Measurements from ENCODE around the gene ADARB1.
A peak's percentile ranks its signal among the peaks of the same experiment; 100 is the strongest.

The ADARB1 gene

DNA sequence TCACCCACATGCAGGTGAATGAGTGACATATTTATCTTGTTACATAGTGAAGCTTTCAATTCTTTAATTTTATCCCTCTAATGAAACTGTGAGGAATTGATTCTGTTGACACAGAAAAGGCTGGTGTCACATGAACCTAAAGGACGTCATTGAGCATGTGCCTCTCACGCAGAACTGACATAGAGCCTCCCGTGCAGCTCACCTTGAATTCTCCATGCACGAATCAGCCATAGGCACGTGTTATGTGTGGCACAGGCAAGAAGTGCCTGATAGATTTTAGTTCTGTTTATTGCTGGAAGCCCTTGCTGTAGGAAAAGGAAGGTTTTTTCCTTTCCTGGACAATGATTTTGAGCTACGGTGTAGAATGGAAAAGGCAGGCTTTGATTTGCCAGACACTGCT lies 11.3 kb downstream of the ADARB1 start:
- DNase-seq (ENCODE audit: low read depth), result no peak
- no peak overlapping the region for H3K4me3 ChIP-seq (ENCODE audit: low read depth, low read length)
- TF ChIP-seq, protein P1, sequence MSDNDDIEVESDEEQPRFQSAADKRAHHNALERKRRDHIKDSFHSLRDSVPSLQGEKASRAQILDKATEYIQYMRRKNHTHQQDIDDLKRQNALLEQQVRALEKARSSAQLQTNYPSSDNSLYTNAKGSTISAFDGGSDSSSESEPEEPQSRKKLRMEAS (IDR thresholded peaks at IDR 0.05; ENCODE audit: low read depth, low read length), result no peak

DNA sequence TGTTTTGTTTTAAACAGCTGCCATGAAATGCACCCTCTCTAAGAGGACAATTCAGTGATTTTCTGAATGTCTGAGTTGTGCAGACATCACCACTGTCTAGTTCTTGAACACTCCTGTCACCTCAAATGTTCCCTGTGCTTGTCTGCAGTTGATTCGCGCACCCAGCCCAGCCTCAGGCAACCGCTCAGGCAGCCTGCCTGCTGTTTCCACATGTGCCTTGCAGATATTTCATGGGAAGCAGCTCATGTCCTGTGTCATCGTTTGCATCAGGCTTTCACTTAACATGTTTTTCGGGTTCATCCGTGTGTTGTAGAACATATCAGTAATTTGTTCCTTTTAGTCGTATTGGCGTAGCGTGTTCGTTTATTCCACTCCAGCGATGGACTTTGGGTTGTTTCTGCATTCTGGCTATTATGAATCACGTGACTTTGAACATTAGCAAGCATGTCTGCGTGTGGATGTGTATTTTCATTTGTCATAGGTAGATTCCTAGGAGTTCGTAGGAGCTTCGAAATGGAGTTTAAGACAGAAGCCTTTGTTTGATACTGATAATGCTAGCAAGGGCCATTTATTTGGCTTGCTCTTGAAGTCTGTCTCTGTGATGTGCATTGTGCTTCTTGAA lies 12.1 kb downstream of the ADARB1 start:
- peak; percentile 42 for DNase-seq (ENCODE audit: low read depth)
- TF ChIP-seq, protein P1 (IDR thresholded peaks at IDR 0.05; ENCODE audit: low read depth, low read length), result peak; percentile 49; the same call in 1 of the 2 replicates
- no peak for TF ChIP-seq MYC (IDR thresholded peaks at IDR 0.05; ENCODE audit: low read depth, low read length)
- H3K4me3 ChIP-seq (ENCODE audit: low read depth, low read length), result no peak overlapping the region

DNA sequence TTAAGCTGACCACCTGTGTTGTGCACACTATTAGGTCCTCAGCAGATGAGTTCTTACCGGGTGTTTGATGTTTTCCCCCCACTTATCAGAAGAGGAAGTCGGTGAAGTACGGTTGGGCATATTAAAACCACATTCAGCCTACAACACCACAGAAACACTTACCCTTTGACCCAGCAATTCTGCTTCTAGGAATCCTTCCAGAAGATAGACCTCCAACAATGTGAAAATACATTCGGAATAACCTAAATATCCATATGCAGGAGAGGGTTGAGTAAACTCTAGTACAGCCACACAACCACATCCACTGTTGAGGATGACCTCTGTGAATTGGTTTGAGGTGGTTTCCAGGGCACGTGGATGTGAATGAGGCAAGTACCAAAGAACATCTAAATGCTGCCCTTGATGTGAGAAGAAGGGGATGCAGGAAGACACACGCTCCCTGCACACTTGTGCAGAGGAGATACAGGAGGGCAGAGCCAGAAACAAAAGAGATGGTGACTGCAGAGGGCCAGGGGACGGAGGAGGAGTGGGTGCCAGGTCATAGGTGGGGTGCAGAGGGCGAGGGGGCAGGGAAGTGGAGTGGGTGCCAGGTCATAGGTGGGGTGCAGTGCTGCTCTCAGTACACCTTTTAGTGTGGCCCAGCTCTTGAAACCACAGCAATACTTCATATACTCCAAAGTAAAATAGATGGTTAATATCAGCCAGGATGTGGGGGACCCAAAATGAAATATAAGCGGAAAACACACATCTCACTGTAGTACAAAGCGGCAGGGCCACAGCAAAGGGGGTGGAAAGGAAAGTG lies 12.8 kb downstream of the ADARB1 start:
- no peak overlapping the region for H3K4me3 ChIP-seq (ENCODE audit: low read depth, low read length)
- TF ChIP-seq, protein P2, sequence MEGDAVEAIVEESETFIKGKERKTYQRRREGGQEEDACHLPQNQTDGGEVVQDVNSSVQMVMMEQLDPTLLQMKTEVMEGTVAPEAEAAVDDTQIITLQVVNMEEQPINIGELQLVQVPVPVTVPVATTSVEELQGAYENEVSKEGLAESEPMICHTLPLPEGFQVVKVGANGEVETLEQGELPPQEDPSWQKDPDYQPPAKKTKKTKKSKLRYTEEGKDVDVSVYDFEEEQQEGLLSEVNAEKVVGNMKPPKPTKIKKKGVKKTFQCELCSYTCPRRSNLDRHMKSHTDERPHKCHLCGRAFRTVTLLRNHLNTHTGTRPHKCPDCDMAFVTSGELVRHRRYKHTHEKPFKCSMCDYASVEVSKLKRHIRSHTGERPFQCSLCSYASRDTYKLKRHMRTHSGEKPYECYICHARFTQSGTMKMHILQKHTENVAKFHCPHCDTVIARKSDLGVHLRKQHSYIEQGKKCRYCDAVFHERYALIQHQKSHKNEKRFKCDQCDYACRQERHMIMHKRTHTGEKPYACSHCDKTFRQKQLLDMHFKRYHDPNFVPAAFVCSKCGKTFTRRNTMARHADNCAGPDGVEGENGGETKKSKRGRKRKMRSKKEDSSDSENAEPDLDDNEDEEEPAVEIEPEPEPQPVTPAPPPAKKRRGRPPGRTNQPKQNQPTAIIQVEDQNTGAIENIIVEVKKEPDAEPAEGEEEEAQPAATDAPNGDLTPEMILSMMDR (IDR thresholded peaks at IDR 0.05; ENCODE audit: low read depth, low read length), result no peak
- TF ChIP-seq POLR2A (IDR thresholded peaks at IDR 0.05; ENCODE audit: extremely low read depth, insufficient read length) (no peak), MYC (IDR thresholded peaks at IDR 0.05; ENCODE audit: low read depth, low read length) (peak; percentile 67)
- TF ChIP-seq, protein P1 (IDR thresholded peaks at IDR 0.05; ENCODE audit: low read depth, low read length), result 0 out of 2 replicates have a peak, but pooled peaks have one; percentile 10
- peak; percentile 83 for DNase-seq (ENCODE audit: low read depth)

DNA sequence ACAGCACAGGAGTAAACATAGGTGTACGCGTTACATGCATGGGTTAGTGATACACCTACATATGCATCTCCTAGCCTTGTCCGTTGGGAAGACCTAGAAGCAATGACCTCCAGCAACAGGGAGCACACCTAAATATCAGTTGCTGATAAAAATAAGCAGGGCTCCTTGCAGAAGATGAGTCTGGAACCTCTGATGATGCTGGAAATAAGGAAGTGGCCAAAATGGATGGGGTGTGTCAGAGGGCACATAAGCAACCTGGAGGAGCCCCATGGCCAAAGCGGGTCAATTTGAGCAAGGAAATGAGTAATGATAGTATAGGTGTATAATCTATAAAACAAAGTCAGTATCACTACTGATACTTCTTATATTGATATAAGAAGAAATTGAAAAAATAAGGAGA lies 13.7 kb downstream of the ADARB1 start:
- TF ChIP-seq POLR2A (IDR thresholded peaks at IDR 0.05; ENCODE audit: extremely low read depth, insufficient read length), result no peak
- TF ChIP-seq MYC (IDR thresholded peaks at IDR 0.05; ENCODE audit: low read depth, low read length), result no peak
- TF ChIP-seq, protein P2 (IDR thresholded peaks at IDR 0.05; ENCODE audit: low read depth, low read length), result no peak
- no peak for DNase-seq (ENCODE audit: low read depth)
- H3K4me3 ChIP-seq (ENCODE audit: low read depth, low read length), result no peak overlapping the region

DNA sequence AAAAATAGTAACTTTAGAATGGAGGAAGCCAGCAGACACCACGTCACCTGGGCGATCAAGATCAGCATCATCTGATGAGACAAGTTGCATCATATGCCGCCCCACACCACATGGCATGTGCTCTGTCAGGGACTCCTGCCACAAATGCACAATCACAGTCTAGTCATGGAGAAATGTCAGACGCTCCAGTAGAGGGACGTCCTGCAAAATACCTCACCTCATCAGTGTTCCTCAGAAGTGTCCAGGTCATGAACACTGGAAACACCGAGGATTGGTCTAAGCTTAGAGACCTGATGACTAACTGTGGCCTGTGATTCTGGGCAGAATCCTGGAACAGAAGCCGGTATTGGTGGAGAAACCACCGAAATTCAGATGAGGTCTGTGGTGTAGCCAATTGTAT lies 14.3 kb downstream of the ADARB1 start:
- no peak for DNase-seq (ENCODE audit: low read depth)
- no peak overlapping the region for H3K4me3 ChIP-seq (ENCODE audit: low read depth, low read length)
- TF ChIP-seq MYC (IDR thresholded peaks at IDR 0.05; ENCODE audit: low read depth, low read length), result no peak
- TF ChIP-seq, protein P2 (IDR thresholded peaks at IDR 0.05; ENCODE audit: low read depth, low read length), result no peak
- TF ChIP-seq, protein P1 (IDR thresholded peaks at IDR 0.05; ENCODE audit: low read depth, low read length), result no peak
- TF ChIP-seq POLR2A (IDR thresholded peaks at IDR 0.05; ENCODE audit: extremely low read depth, insufficient read length), result no peak

DNA sequence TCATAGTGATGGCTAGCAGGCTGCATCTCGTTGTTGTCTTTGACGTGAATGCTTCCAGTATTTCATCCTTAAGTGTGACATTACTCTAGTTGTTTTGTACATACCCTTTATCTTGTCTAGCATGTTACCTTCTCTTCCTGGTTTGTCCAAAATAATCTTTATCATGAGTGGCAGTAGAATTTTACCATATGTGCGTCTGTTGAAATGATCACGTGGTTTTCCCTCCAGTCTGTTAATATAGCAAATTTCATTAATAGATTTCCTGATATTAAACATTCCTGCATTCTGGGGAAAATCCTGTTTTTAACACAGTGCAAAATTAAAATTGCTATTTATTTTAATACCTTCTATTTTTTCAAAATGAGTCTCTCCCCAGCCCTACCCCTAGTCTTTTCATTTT lies 15.6 kb downstream of the ADARB1 start:
- TF ChIP-seq MYC (IDR thresholded peaks at IDR 0.05; ENCODE audit: low read depth, low read length) (no peak), POLR2A (IDR thresholded peaks at IDR 0.05; ENCODE audit: extremely low read depth, insufficient read length) (no peak)
- no peak overlapping the region for H3K4me3 ChIP-seq (ENCODE audit: low read depth, low read length)
- DNase-seq (ENCODE audit: low read depth), result no peak

DNA sequence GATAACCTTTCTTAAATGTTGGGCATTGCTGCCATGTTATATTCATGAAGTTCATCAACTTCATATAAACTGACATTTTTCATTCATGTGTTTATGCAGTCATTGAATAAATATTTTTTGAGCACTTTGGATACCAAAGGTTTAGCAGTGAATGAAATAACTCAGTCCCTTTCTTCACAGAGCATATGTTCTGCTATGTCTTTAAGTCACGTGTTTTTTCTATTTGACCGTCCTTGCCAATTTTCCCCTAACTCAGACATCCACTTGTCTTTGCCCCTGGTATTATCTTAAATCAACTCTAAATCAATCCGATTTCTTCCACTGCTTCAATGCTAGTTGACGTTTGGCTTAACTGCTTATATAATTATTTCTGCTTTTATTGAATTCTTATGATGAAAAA lies 16.6 kb downstream of the ADARB1 start:
- DNase-seq (ENCODE audit: low read depth), result no peak
- H3K4me3 ChIP-seq (ENCODE audit: low read depth, low read length), result no peak overlapping the region
- TF ChIP-seq POLR2A (IDR thresholded peaks at IDR 0.05; ENCODE audit: extremely low read depth, insufficient read length) (no peak), MYC (IDR thresholded peaks at IDR 0.05; ENCODE audit: low read depth, low read length) (no peak)
- TF ChIP-seq, protein P1 (IDR thresholded peaks at IDR 0.05; ENCODE audit: low read depth, low read length), result no peak
- TF ChIP-seq, protein P2 (IDR thresholded peaks at IDR 0.05; ENCODE audit: low read depth, low read length), result no peak

All from NB4 (cell line).